IPS-18c (cell line): Measurements from ENCODE around the gene CABP4.
"Not testable (repeated sequence)": the region's sequence is repeated elsewhere in the genome, so short reads cannot be mapped to it uniquely, and the experiment has no call there.

Experiments used
- H3K4me3 ChIP-seq: 2 replicates; pipeline ENCODE4 v1.7.0; 2013; ENCODE audit warnings: low read depth, mild to moderate bottlenecking, low read length, moderate library complexity; ENCODE audit not compliant: insufficient read depth
- H3K9me3 ChIP-seq: one replicate; pipeline ENCODE4 v1.6.1; 2013; ENCODE audit warnings: mild to moderate bottlenecking, low read length, moderate library complexity; ENCODE audit not compliant: control insufficient read depth, insufficient read depth

The CABP4 gene

GRCh38 chr11:67464411-67465188, 9.4 kb downstream of the CABP4 start:
- Histone ChIP-seq H3K9me3 (no peaks in the 10 kb centered on the region), H3K4me3 (peak overlapping the region; percentile 76)

- Histone ChIP-seq H3K4me3 (peak overlapping the region; percentile 76), H3K9me3 (no peaks in the 10 kb centered on the region)
Observed at GRCh38 chr11:67465189-67465510, 10.0 kb downstream of the CABP4 start.

- H3K4me3 ChIP-seq, result peak overlapping the region; percentile 76; the same call in 1 of the 2 replicates
- H3K9me3 ChIP-seq, result not testable (repeated sequence)
Observed at GRCh38 chr11:67465530-67465929, 10.4 kb downstream of the CABP4 start.

- Histone ChIP-seq H3K9me3 (no peaks in the 10 kb centered on the region), H3K4me3 (no peak overlapping the region)
Observed at GRCh38 chr11:67466367-67466766, 11.2 kb downstream of the CABP4 start.

GRCh38 chr11:67466962-67467771, 12.0 kb downstream of the CABP4 start:
- no peak overlapping the region for H3K4me3 ChIP-seq

GRCh38 chr11:67468056-67468455, 12.9 kb downstream of the CABP4 start:
- H3K4me3 ChIP-seq, result peak overlapping the region; percentile 81

More at GRCh38 chr11:67466962-67467771, 12.0 kb downstream of the CABP4 start:
- no peaks in the 10 kb centered on the region for H3K9me3 ChIP-seq

GRCh38 chr11:67468456-67468758, 13.3 kb downstream of the CABP4 start:
- peak overlapping the region; percentile 81 for H3K4me3 ChIP-seq
- H3K9me3 ChIP-seq, result no peaks in the 10 kb centered on the region

More at GRCh38 chr11:67468056-67468455, 12.9 kb downstream of the CABP4 start:
- no peaks in the 10 kb centered on the region for H3K9me3 ChIP-seq

GRCh38 chr11:67468759-67469507, 13.8 kb downstream of the CABP4 start, which contains the start of gene TMEM134:
TMEM134 (minus strand) TSS chr11:67469251; CDS start chr11:67469192, 59 bp downstream.
- Histone ChIP-seq H3K4me3 (peak within 1 kb of the TSS; percentile 81), H3K9me3 (no peaks in the 10 kb centered on the region)

GRCh38 chr11:67469508-67469811, 14.3 kb downstream of the CABP4 start:
- Histone ChIP-seq H3K9me3 (no peaks in the 10 kb centered on the region), H3K4me3 (peak overlapping the region; percentile 36; the same call in 1 of the 2 replicates)

- H3K9me3 ChIP-seq, result no peaks in the 10 kb centered on the region
- H3K4me3 ChIP-seq, result no peak overlapping the region
Observed at GRCh38 chr11:67470337-67471002, 15.3 kb downstream of the CABP4 start.

- no peak overlapping the region for H3K4me3 ChIP-seq
- no peaks in the 10 kb centered on the region for H3K9me3 ChIP-seq
Observed at GRCh38 chr11:67472882-67473281, 17.7 kb downstream of the CABP4 start.

GRCh38 chr11:67476692-67477091, 21.5 kb downstream of the CABP4 start:
- H3K4me3 ChIP-seq, H3K9me3 ChIP-seq: not testable (repeated sequence)

- not testable (repeated sequence) for H3K4me3 ChIP-seq, H3K9me3 ChIP-seq
Observed at GRCh38 chr11:67477344-67478050, 22.3 kb downstream of the CABP4 start.

- Histone ChIP-seq H3K9me3 (no peaks in the 10 kb centered on the region), H3K4me3 (no peak overlapping the region; the same call in 1 of the 2 replicates)
Observed at GRCh38 chr11:67482275-67482826, 27.2 kb downstream of the CABP4 start.

- no peaks in the 10 kb centered on the region for H3K9me3 ChIP-seq
- peak within 1 kb of the TSS; percentile 58 for H3K4me3 ChIP-seq
Observed at GRCh38 chr11:67482827-67483798, 28.0 kb downstream of the CABP4 start, which contains the start of gene AIP. AIP (plus strand) TSS chr11:67483026; CDS start chr11:67483159, 133 bp downstream.
